ACC112 (cell line): Measurements from ENCODE around the gene PDK4.
"Not testable (repeated sequence)": the region's sequence is repeated elsewhere in the genome, so short reads cannot be mapped to it uniquely, and the experiment has no call there.

Experiments
- H2AFZ ChIP-seq: fragments of 200-600 bp; sonication (generic); one replicate; pipeline ENCODE4 v1.6.0; 2017; ENCODE audit warnings: antibody characterized with exemption, low read length; ENCODE audit not compliant: unreplicated experiment
- H3K27ac ChIP-seq: fragments of 200-600 bp; sonication (generic); 2 replicates; pipeline ENCODE4 v1.5.1; 2014; ENCODE audit warnings: low read depth, mild to moderate bottlenecking, antibody characterized with exemption, low read length, moderate library complexity
- H3K27me3 ChIP-seq: fragments of 200-600 bp; sonication (generic); 2 replicates; pipeline ENCODE4 v1.6.1; 2014; ENCODE audit warnings: mild to moderate bottlenecking, antibody characterized with exemption, low read length, moderate library complexity, mixed read lengths; ENCODE audit not compliant: insufficient read depth
- H3K36me3 ChIP-seq: fragments of 200-600 bp; sonication (generic); 2 replicates; pipeline ENCODE4 v1.6.1; 2016; ENCODE audit warnings: mild to moderate bottlenecking, antibody characterized with exemption, low read length, moderate library complexity, mixed read lengths; ENCODE audit not compliant: insufficient read depth
- H3K4me1 ChIP-seq: fragments of 200-600 bp; sonication (generic); one replicate; pipeline ENCODE4 v1.6.1; 2016; ENCODE audit warnings: low read length, mixed read lengths; ENCODE audit not compliant: insufficient read depth, unreplicated experiment, control insufficient read depth
- H3K4me3 ChIP-seq: fragments of 200-600 bp; sonication (generic); 2 replicates; pipeline ENCODE4 v1.5.1; 2014; ENCODE audit warnings: mild to moderate bottlenecking, low read depth, low read length
- H3K79me2 ChIP-seq: fragments of 200-600 bp; sonication (generic); one replicate; pipeline ENCODE4 v1.6.0; 2016; ENCODE audit warnings: low read length; ENCODE audit not compliant: control insufficient read depth, unreplicated experiment, insufficient read depth

The PDK4 gene

DNA sequence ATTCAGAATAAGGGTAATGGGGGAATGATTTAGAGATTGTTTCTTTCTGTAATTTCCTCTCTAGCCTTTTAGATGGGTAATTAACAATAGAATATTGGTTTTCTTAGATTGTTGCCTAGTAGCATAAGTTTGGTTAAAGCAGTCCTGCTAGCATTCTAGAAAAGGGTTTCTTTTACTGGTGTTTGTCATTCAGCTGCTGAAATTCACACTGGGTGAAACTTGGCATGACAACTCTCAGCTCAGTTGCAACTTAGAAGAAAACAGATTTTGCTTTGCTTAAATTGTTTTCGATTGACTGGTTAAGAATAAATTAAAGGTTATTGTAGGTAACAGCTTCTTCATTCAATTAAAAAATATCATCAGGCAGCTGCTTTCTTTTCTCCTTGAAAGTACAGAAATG is 25.1 kb upstream of the PDK4 start:
- Histone ChIP-seq H3K4me3 (no peak overlapping the region), H3K36me3 (no peaks in the 10 kb centered on the region), H3K79me2 (no peaks in the 10 kb centered on the region), H3K27ac (no peak overlapping the region), H2AFZ (no peak overlapping the region), H3K27me3 (no peaks in the 10 kb centered on the region), H3K4me1 (no peaks in the 10 kb centered on the region)

DNA sequence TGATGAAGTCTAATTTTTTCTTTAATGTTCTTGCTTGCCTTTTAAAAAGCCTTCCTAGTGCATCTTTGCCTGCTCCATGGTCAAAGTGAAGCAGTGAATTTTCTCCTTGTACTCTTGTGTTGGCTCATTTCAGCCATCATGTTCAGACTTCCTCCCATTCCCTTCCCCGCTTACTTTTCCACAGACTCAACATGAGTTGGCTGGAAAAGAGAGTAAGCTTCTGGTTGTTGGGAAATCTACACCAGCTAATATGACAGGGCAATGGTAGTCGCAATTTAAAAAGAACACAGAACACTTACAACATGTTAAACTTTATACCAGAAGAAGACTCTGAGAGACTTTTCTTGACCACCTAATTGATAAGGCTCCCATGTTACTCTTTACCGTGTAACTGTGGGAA is 24.3 kb upstream of the PDK4 start:
- Histone ChIP-seq H3K36me3 (no peaks in the 10 kb centered on the region), H3K4me3 (no peak overlapping the region), H3K27me3 (no peaks in the 10 kb centered on the region), H2AFZ (no peak overlapping the region), H3K79me2 (no peaks in the 10 kb centered on the region), H3K27ac (no peak overlapping the region), H3K4me1 (no peaks in the 10 kb centered on the region)

- Histone ChIP-seq H3K36me3 (no peaks in the 10 kb centered on the region), H2AFZ (no peak overlapping the region), H3K27ac (no peak overlapping the region), H3K27me3 (no peaks in the 10 kb centered on the region), H3K4me3 (no peak overlapping the region), H3K79me2 (no peaks in the 10 kb centered on the region), H3K4me1 (no peaks in the 10 kb centered on the region)
Observed at GRCh38 chr7:95619921-95620320, 23.6 kb upstream of the PDK4 start.

- no peak overlapping the region for H2AFZ ChIP-seq
- H3K27ac ChIP-seq: no peak overlapping the region
- no peak overlapping the region for H3K4me3 ChIP-seq
- H3K36me3 ChIP-seq: no peaks in the 10 kb centered on the region
- H3K4me1 ChIP-seq: no peaks in the 10 kb centered on the region
- H3K79me2 ChIP-seq: no peaks in the 10 kb centered on the region
- no peaks in the 10 kb centered on the region for H3K27me3 ChIP-seq
Observed at GRCh38 chr7:95619517-95619916, 23.2 kb upstream of the PDK4 start.

- Histone ChIP-seq H3K27me3 (no peaks in the 10 kb centered on the region), H3K79me2 (no peaks in the 10 kb centered on the region), H3K4me1 (peaks cover 8% of the 10 kb centered on the region), H3K36me3 (no peaks in the 10 kb centered on the region), H3K4me3 (no peak overlapping the region), H2AFZ (no peak overlapping the region), H3K27ac (no peak overlapping the region)
Observed at GRCh38 chr7:95614442-95614940, 18.2 kb upstream of the PDK4 start.

- H2AFZ ChIP-seq: no peak overlapping the region
- H3K27ac ChIP-seq: no peak overlapping the region
- no peaks in the 10 kb centered on the region for H3K79me2 ChIP-seq
- H3K36me3 ChIP-seq: no peaks in the 10 kb centered on the region
- H3K4me3 ChIP-seq: no peak overlapping the region
- no peaks in the 10 kb centered on the region for H3K27me3 ChIP-seq
- H3K4me1 ChIP-seq: peaks cover 24% of the 10 kb centered on the region
Observed at GRCh38 chr7:95611224-95611623, 14.9 kb upstream of the PDK4 start.

GRCh38 chr7:95609277-95609971 is 13.1 kb upstream of the PDK4 start:
- Histone ChIP-seq H3K4me3 (peak overlapping the region; percentile 36), H3K27me3 (no peaks in the 10 kb centered on the region), H3K36me3 (no peaks in the 10 kb centered on the region), H2AFZ (no peak overlapping the region), H3K4me1 (peaks cover 24% of the 10 kb centered on the region), H3K27ac (peak overlapping the region; percentile 90), H3K79me2 (no peaks in the 10 kb centered on the region)

DNA sequence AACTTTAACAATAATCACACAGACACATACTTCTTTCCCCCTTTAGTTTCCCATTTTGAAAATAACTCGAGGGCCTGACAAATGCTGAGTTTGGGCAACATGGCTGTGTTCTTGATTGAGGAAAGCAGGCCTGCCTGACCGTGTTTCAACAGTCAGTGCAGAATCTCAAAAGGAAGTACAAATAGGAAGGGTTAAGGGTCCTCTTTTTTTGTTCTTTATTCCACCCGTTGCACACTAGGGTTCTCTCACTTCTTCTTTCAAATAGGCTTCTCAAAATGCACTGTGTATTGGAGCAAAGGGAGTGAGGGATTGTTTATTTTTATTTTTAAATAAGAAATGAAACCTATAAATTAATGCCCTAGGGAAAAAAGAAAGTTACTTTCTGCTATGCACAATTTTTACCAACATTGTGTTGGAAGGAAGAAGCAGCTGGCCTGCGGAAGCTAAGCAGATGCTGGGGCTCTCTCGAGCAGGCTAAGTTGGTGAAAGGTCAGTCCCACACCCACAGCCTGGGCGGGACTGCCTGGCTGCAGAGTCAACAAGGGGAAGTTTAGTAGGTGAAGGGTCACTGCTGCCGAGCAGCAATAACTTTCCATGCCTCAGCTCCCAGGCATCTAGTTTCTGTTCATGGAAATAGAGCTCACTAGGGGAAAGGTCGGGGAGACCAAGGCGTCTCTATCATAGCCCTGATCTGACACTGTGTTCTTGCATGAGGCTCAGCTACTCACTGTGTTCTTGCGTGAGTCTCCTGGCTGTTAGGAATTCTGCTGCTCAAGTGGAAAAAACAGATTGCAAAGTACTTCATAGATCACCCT is 12.2 kb upstream of the PDK4 start:
- Histone ChIP-seq H3K4me1 (peaks cover 24% of the 10 kb centered on the region), H2AFZ (peak overlapping the region; percentile 65), H3K36me3 (no peaks in the 10 kb centered on the region), H3K27ac (peak overlapping the region; percentile 90), H3K27me3 (no peaks in the 10 kb centered on the region), H3K79me2 (no peaks in the 10 kb centered on the region), H3K4me3 (peak overlapping the region; percentile 36)

GRCh38 chr7:95607561-95607960 is 11.2 kb upstream of the PDK4 start:
- peak overlapping the region; percentile 83; the same call in 1 of the 2 replicates for H3K27ac ChIP-seq
- no peak overlapping the region for H2AFZ ChIP-seq

GRCh38 chr7:95605275-95605674 is 9.0 kb upstream of the PDK4 start:
- no peaks in the 10 kb centered on the region for H3K27me3 ChIP-seq

More at GRCh38 chr7:95607561-95607960, 11.2 kb upstream of the PDK4 start:
- Histone ChIP-seq H3K79me2 (no peaks in the 10 kb centered on the region), H3K27me3 (no peaks in the 10 kb centered on the region), H3K36me3 (no peaks in the 10 kb centered on the region), H3K4me1 (peaks cover 24% of the 10 kb centered on the region), H3K4me3 (no peak overlapping the region)

DNA sequence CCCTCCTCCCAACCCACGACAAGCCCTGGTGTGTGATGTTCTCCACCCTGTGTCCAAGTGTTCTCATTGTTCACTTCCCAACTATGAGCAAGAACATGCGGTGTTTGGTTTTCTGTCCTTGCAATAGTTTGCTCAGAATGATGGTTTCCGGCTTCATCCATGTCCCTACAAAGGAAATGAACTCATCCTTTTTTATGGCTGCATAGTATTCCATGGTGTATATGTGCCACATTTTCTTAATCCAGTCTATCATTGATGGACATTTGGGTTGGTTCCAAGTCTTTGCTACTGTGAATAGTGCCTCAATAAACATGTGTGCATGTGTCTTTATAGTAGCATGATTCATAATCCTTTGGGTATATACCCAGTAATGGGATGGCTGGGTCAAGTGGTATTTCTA is 8.5 kb upstream of the PDK4 start:
- not testable (repeated sequence) for H3K27me3 ChIP-seq

More at GRCh38 chr7:95605275-95605674, 9.0 kb upstream of the PDK4 start:
- H3K36me3 ChIP-seq: no peaks in the 10 kb centered on the region
- no peaks in the 10 kb centered on the region for H3K79me2 ChIP-seq
- H3K27ac ChIP-seq: no peak overlapping the region
- no peak overlapping the region for H2AFZ ChIP-seq
- H3K4me1 ChIP-seq: peaks cover 24% of the 10 kb centered on the region
- no peak overlapping the region for H3K4me3 ChIP-seq

More for the DNA sequence above, 8.5 kb upstream of the PDK4 start:
- not testable (repeated sequence) for H3K79me2 ChIP-seq, H3K36me3 ChIP-seq, H3K4me3 ChIP-seq, H2AFZ ChIP-seq, H3K27ac ChIP-seq
- H3K4me1 ChIP-seq: peaks cover 21% of the 10 kb centered on the region
